Superior temporal gyrus (tissue), 1 donor: ENCODE measurements around the gene SRRM4.
"Not testable (repeated sequence)": the region's sequence is repeated elsewhere in the genome, so short reads cannot be mapped to it uniquely, and the experiment has no call there.

Experiments used
- DNase-seq: peaks from one replicate; pipeline ENCODE4 v3.0.0-alpha.2; 2016; ENCODE audit errors: extremely low spot score

SRRM4 gene

GRCh38 chr12:119008691-119009221, 27.4 kb downstream of the SRRM4 start:
- no peak for DNase-seq

GRCh38 chr12:119011231-119011630, 29.9 kb downstream of the SRRM4 start:
- no peak for DNase-seq

GRCh38 chr12:119012179-119012578, 30.8 kb downstream of the SRRM4 start:
- DNase-seq: no peak

- no peak for DNase-seq
Observed at GRCh38 chr12:119013023-119013422, 31.7 kb downstream of the SRRM4 start.

GRCh38 chr12:119014368-119014767, 33.0 kb downstream of the SRRM4 start:
- DNase-seq: no peak

GRCh38 chr12:119016715-119017114, 35.4 kb downstream of the SRRM4 start:
- no peak for DNase-seq

- DNase-seq: no peak
Observed at GRCh38 chr12:119019166-119019565, 37.8 kb downstream of the SRRM4 start.

GRCh38 chr12:119020406-119021360, 39.3 kb downstream of the SRRM4 start:
- no peak for DNase-seq

GRCh38 chr12:119024356-119024755, 43.0 kb downstream of the SRRM4 start:
- no peak for DNase-seq

- no peak for DNase-seq
Observed at GRCh38 chr12:119025786-119026185, 44.4 kb downstream of the SRRM4 start.

GRCh38 chr12:119033332-119033731, 52.0 kb downstream of the SRRM4 start:
- not testable (repeated sequence) for DNase-seq

GRCh38 chr12:119036878-119037825, 55.8 kb downstream of the SRRM4 start:
- DNase-seq: peak; percentile 67

GRCh38 chr12:119044094-119044493, 62.8 kb downstream of the SRRM4 start:
- no peak for DNase-seq

GRCh38 chr12:119047641-119048040, 66.3 kb downstream of the SRRM4 start:
- DNase-seq: no peak

- DNase-seq: no peak
Observed at GRCh38 chr12:119050663-119051062, 69.3 kb downstream of the SRRM4 start.

GRCh38 chr12:119051474-119051873, 70.1 kb downstream of the SRRM4 start:
- no peak for DNase-seq

- DNase-seq: peak; percentile 47
Observed at GRCh38 chr12:119052001-119052400, 70.7 kb downstream of the SRRM4 start.

GRCh38 chr12:119055977-119056376, 74.6 kb downstream of the SRRM4 start:
- no peak for DNase-seq

GRCh38 chr12:119060847-119061796, 79.8 kb downstream of the SRRM4 start:
- no peak for DNase-seq

GRCh38 chr12:119068129-119068856, 87.0 kb downstream of the SRRM4 start:
- DNase-seq: no peak
